ENCODE results near the gene SMR3A.
A peak's percentile ranks its signal among the peaks of the same experiment; 100 is the strongest.

SMR3A gene

GRCh38 chr4:70367813-70368212 lies 7.3 kb downstream of the SMR3A start:
- Histone ChIP-seq H3K36me3 (ENCODE audit: insufficient read depth, low read length) (no peaks in the 10 kb centered on the region), H3K4me1 (ENCODE audit: control insufficient read depth, insufficient read depth, low read length, unreplicated experiment) (no peaks in the 10 kb centered on the region), H3K79me2 (ENCODE audit: control insufficient read depth, insufficient read depth, low read length, unreplicated experiment) (no peaks in the 10 kb centered on the region), H3K4me3 (ENCODE audit: low read depth, low read length) (no peak overlapping the region), H2AFZ (ENCODE audit: low read length, unreplicated experiment) (no peak overlapping the region), H3K27me3 (ENCODE audit: insufficient read depth, low read length) (peaks cover 40% of the 10 kb centered on the region), H3K27ac (ENCODE audit: low read depth, low read length) (no peak overlapping the region)

GRCh38 chr4:70371987-70372386 lies 11.4 kb downstream of the SMR3A start:
- Histone ChIP-seq H3K27ac (ENCODE audit: low read depth, low read length) (no peak overlapping the region), H2AFZ (ENCODE audit: low read length, unreplicated experiment) (no peak overlapping the region), H3K27me3 (ENCODE audit: insufficient read depth, low read length) (peaks cover 26% of the 10 kb centered on the region), H3K79me2 (ENCODE audit: control insufficient read depth, insufficient read depth, low read length, unreplicated experiment) (no peaks in the 10 kb centered on the region), H3K4me1 (ENCODE audit: control insufficient read depth, insufficient read depth, low read length, unreplicated experiment) (no peaks in the 10 kb centered on the region), H3K36me3 (ENCODE audit: insufficient read depth, low read length) (no peaks in the 10 kb centered on the region), H3K4me3 (ENCODE audit: low read depth, low read length) (no peak overlapping the region)

GRCh38 chr4:70372760-70373159 lies 12.2 kb downstream of the SMR3A start:
- no peaks in the 10 kb centered on the region for H3K4me1 ChIP-seq (ENCODE audit: control insufficient read depth, insufficient read depth, low read length, unreplicated experiment)
- H3K27me3 ChIP-seq (ENCODE audit: insufficient read depth, low read length), result peaks cover 26% of the 10 kb centered on the region
- H3K27ac ChIP-seq (ENCODE audit: low read depth, low read length), result no peak overlapping the region
- no peaks in the 10 kb centered on the region for H3K36me3 ChIP-seq (ENCODE audit: insufficient read depth, low read length)
- H2AFZ ChIP-seq (ENCODE audit: low read length, unreplicated experiment), result no peak overlapping the region
- H3K4me3 ChIP-seq (ENCODE audit: low read depth, low read length), result no peak overlapping the region
- H3K79me2 ChIP-seq (ENCODE audit: control insufficient read depth, insufficient read depth, low read length, unreplicated experiment), result no peaks in the 10 kb centered on the region

- Histone ChIP-seq H3K36me3 (ENCODE audit: insufficient read depth, low read length) (no peaks in the 10 kb centered on the region), H3K4me1 (ENCODE audit: control insufficient read depth, insufficient read depth, low read length, unreplicated experiment) (no peaks in the 10 kb centered on the region), H3K4me3 (ENCODE audit: low read depth, low read length) (no peak overlapping the region), H3K79me2 (ENCODE audit: control insufficient read depth, insufficient read depth, low read length, unreplicated experiment) (no peaks in the 10 kb centered on the region), H2AFZ (ENCODE audit: low read length, unreplicated experiment) (no peak overlapping the region), H3K27ac (ENCODE audit: low read depth, low read length) (no peak overlapping the region), H3K27me3 (ENCODE audit: insufficient read depth, low read length) (no peaks in the 10 kb centered on the region)
These were observed 20.0 kb downstream of the SMR3A start for GRCh38 chr4:70380578-70380977.

- H2AFZ ChIP-seq (ENCODE audit: low read length, unreplicated experiment), result peak within 1 kb of the TSS; percentile 14
- H3K79me2 ChIP-seq (ENCODE audit: control insufficient read depth, insufficient read depth, low read length, unreplicated experiment), result no peaks in the 10 kb centered on the region
- H3K27me3 ChIP-seq (ENCODE audit: insufficient read depth, low read length), result no peaks in the 10 kb centered on the region; the same call in 1 of the 2 replicates
- no peak within 1 kb of the TSS for H3K27ac ChIP-seq (ENCODE audit: low read depth, low read length)
- no peak within 1 kb of the TSS for H3K4me3 ChIP-seq (ENCODE audit: low read depth, low read length)
- no peaks in the 10 kb centered on the region for H3K4me1 ChIP-seq (ENCODE audit: control insufficient read depth, insufficient read depth, low read length, unreplicated experiment)
- H3K36me3 ChIP-seq (ENCODE audit: insufficient read depth, low read length), result no peaks in the 10 kb centered on the region
These were observed 22.2 kb downstream of the SMR3A start, which contains the start of gene SMR3B for GRCh38 chr4:70382691-70383181. Gene SMR3B, plus strand, starts transcription at chr4:70383131. Its CDS starts 1,380 bp downstream, at chr4:70384511.

- Histone ChIP-seq H3K27ac (ENCODE audit: low read depth, low read length) (no peak overlapping the region), H3K4me3 (ENCODE audit: low read depth, low read length) (no peak overlapping the region), H3K4me1 (ENCODE audit: control insufficient read depth, insufficient read depth, low read length, unreplicated experiment) (no peaks in the 10 kb centered on the region), H3K36me3 (ENCODE audit: insufficient read depth, low read length) (no peaks in the 10 kb centered on the region), H3K79me2 (ENCODE audit: control insufficient read depth, insufficient read depth, low read length, unreplicated experiment) (no peaks in the 10 kb centered on the region), H3K27me3 (ENCODE audit: insufficient read depth, low read length) (no peaks in the 10 kb centered on the region), H2AFZ (ENCODE audit: low read length, unreplicated experiment) (no peak overlapping the region)
These were observed 31.7 kb downstream of the SMR3A start for GRCh38 chr4:70392057-70392776.

- Histone ChIP-seq H3K79me2 (ENCODE audit: control insufficient read depth, insufficient read depth, low read length, unreplicated experiment) (no peaks in the 10 kb centered on the region), H3K4me1 (ENCODE audit: control insufficient read depth, insufficient read depth, low read length, unreplicated experiment) (no peaks in the 10 kb centered on the region), H3K27ac (ENCODE audit: low read depth, low read length) (no peak within 1 kb of the TSS), H3K4me3 (ENCODE audit: low read depth, low read length) (no peak within 1 kb of the TSS), H2AFZ (ENCODE audit: low read length, unreplicated experiment) (no peak within 1 kb of the TSS), H3K27me3 (ENCODE audit: insufficient read depth, low read length) (no peaks in the 10 kb centered on the region), H3K36me3 (ENCODE audit: insufficient read depth, low read length) (no peaks in the 10 kb centered on the region)
These were observed 37.0 kb downstream of the SMR3A start, which contains the start of gene OPRPN for GRCh38 chr4:70397580-70397979. Gene OPRPN, plus strand, starts transcription at chr4:70397940. Its CDS starts 1,346 bp downstream, at chr4:70399286.

- Histone ChIP-seq H3K4me1 (ENCODE audit: control insufficient read depth, insufficient read depth, low read length, unreplicated experiment) (no peaks in the 10 kb centered on the region), H2AFZ (ENCODE audit: low read length, unreplicated experiment) (peak overlapping the region; percentile 12), H3K27ac (ENCODE audit: low read depth, low read length) (0 out of 2 replicates have a peak overlapping the region, but pooled peaks have one; percentile 21), H3K4me3 (ENCODE audit: low read depth, low read length) (no peak overlapping the region), H3K36me3 (ENCODE audit: insufficient read depth, low read length) (no peaks in the 10 kb centered on the region), H3K79me2 (ENCODE audit: control insufficient read depth, insufficient read depth, low read length, unreplicated experiment) (no peaks in the 10 kb centered on the region), H3K27me3 (ENCODE audit: insufficient read depth, low read length) (no peaks in the 10 kb centered on the region)
These were observed 38.8 kb downstream of the SMR3A start for GRCh38 chr4:70399319-70399718.

GRCh38 chr4:70402762-70403161 lies 42.2 kb downstream of the SMR3A start:
- H3K79me2 ChIP-seq (ENCODE audit: control insufficient read depth, insufficient read depth, low read length, unreplicated experiment), result no peaks in the 10 kb centered on the region
- no peak overlapping the region for H3K27ac ChIP-seq (ENCODE audit: low read depth, low read length)
- H3K27me3 ChIP-seq (ENCODE audit: insufficient read depth, low read length), result no peaks in the 10 kb centered on the region
- H3K4me3 ChIP-seq (ENCODE audit: low read depth, low read length), result no peak overlapping the region
- H3K36me3 ChIP-seq (ENCODE audit: insufficient read depth, low read length), result no peaks in the 10 kb centered on the region
- H3K4me1 ChIP-seq (ENCODE audit: control insufficient read depth, insufficient read depth, low read length, unreplicated experiment), result no peaks in the 10 kb centered on the region
- H2AFZ ChIP-seq (ENCODE audit: low read length, unreplicated experiment), result no peak overlapping the region

- Histone ChIP-seq H3K36me3 (ENCODE audit: insufficient read depth, low read length) (no peaks in the 10 kb centered on the region), H3K79me2 (ENCODE audit: control insufficient read depth, insufficient read depth, low read length, unreplicated experiment) (no peaks in the 10 kb centered on the region), H3K27ac (ENCODE audit: low read depth, low read length) (no peak overlapping the region), H3K4me3 (ENCODE audit: low read depth, low read length) (no peak overlapping the region), H2AFZ (ENCODE audit: low read length, unreplicated experiment) (no peak overlapping the region), H3K4me1 (ENCODE audit: control insufficient read depth, insufficient read depth, low read length, unreplicated experiment) (no peaks in the 10 kb centered on the region), H3K27me3 (ENCODE audit: insufficient read depth, low read length) (no peaks in the 10 kb centered on the region)
These were observed 45.2 kb downstream of the SMR3A start for GRCh38 chr4:70405765-70406164.
